Fibroblast of gingiva (primary cell): ENCODE data around the gene MTIF2.
"Not testable (repeated sequence)": the region's sequence is repeated elsewhere in the genome, so short reads cannot be mapped to it uniquely, and the experiment has no call there.

Experiments
- DNase-seq: peaks from one replicate; pipeline ENCODE4 v3.0.0-alpha.2; 2011; ENCODE audit warnings: low read depth

The MTIF2 gene

DNA sequence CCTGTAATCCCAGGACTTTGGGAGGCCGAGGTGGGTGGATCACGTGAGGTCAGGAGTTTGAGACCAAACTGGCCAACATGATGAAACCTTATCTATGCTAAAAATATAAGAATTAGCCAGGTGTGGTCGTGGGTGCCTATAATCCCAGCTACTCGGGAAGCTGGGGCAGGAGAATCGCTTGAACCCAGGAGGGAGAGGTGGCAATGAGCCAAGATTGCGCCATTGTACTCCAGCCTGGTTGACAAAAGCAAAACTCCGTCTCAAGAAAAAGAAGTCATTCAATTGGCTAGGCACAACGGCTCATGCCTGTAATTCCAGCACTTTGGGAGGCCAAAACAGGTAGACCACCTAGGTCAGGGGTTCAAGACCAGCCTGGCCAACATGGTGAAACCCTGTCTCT, 27.4 kb downstream of the MTIF2 start:
- DNase-seq, result not testable (repeated sequence)

DNA sequence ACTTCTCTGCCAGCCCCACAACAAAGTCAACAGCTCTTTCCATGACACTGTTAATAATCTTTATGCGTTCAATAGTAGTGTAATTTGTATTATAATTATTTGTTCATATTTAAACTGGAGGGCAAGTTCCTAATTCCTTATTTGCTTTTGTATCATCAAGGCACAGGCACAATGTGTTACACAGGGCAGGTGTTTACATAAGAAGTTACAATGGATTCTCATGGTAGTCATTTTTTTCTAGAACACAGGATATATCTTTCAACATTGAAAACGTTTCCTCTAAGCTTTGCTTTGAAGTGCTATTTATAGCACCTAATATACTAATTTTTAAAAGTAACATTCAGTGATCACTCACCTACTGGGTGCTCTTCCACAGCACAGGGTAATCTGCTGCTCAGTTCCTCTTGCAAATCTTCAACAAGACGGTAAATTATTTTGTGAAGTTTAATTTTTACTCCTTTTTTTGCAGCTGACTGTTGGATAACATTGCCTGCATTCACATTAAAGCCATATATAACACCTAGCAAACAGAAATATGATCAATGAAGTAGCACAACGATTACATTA, 29.3 kb downstream of the MTIF2 start:
- no peak for DNase-seq

DNA sequence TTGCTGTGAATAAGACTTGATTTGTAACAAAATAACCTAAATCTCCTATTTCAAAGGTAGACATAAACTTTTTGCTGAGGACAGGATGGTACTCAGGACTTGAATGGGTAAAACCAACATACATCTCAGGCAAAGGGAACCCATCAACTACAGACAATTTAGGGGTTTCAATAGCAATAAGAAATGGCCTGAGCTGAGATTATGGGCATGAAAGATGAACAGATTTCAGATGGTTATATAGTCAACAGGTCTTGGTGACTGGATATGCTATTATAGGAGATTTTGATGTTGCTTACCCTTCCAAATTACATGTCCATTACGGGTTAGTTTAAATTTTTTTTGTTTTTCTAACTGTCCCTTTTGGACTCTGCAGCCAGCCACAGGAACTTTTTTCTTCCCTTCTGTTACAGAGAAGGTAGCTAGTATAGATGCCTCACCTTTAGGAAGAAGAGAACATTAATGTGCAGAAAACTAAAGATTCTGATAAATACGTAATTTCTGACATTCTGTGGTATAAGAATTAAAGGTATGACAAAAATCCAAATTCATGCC, 32.0 kb downstream of the MTIF2 start:
- no peak for DNase-seq

DNA sequence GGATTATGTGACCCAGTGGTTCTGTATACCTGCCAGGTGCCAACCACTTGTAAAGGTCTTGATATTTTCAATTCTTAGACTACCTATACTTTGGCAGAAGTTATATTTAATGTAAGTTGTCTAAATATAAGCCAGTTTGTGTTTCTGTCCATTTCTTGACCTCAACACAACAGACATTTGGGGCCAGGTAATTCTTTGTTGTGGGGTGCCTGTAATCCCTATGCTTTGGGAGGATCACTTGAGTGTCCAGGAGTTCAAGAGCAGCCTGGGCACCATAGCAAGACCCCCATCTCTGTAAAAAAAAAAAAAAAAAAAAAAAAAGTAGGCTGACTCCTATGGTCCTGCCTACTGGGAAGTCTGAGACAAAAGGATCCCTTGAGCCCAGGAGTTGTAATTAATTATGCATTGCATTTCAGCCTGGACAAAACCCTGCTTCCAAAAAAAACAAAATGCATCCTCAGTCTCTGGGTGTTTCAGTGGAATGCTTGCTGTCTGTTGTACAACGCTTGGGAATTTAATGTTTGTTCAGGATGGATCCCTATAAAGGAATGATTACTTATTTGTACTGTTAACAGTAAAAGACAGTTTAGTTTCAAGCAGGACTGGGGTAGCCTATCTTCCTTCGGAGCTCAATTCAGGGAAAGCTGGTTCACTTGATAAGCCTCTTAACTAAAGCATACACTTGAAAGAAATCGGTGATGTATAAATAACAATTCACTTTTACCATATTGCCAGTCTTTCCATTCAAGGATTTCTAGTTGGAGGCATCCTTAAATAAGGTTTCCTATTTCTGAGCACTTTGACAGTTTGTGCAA, 33.1 kb downstream of the MTIF2 start:
- no peak for DNase-seq

DNA sequence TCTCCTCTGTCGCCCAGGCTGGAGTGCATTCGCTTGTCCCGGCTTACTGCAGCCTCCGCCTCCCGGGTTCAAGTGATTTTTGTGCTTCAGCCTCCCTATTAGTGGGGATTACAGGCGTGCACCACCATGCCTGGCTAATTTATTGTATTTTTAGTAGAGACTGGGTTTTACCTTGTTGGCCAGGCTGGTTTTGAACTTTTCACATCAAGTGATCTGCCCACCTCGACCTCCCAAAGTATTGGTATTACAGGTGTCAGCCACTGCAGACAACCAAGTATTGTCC, 35.4 kb downstream of the MTIF2 start:
- no peak for DNase-seq

DNA sequence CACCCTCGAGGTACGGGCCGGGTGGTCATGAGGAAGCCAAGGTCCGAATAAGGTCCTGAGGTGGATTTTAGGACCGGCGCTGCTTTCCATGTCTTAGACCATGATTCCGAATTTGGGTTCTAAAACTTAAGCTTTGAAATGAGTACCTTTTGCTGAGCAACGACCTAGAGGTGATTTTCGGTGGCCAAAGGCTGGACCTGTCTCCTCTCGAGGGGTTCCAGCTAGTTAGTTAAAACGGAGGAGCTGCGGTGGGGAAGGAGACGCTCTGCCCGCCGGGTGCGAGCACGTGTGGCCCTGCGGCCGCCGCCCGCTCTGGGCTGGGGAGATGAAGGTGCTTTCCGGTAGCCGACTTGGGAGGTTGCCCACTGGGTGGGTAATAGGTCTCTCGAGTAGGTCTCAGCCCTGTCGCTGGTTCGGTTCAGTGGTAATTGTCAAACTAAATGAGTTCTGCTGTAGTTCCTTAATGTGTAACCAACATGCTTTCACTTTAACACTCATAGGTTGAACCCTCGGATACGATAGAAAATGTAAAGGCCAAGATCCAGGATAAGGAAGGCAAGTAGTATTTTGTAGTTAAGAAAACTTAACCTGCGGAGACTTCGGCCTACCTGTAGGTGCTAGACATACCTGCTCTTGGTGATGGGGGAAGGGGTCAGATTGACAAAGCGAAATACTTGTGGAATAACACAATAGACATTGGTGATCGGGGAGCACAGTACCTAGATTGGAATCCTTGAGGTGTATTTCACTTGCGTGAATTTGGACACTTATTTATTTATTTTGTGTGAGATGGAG, 36.0 kb downstream of the MTIF2 start:
- peak; percentile 6 for DNase-seq

DNA sequence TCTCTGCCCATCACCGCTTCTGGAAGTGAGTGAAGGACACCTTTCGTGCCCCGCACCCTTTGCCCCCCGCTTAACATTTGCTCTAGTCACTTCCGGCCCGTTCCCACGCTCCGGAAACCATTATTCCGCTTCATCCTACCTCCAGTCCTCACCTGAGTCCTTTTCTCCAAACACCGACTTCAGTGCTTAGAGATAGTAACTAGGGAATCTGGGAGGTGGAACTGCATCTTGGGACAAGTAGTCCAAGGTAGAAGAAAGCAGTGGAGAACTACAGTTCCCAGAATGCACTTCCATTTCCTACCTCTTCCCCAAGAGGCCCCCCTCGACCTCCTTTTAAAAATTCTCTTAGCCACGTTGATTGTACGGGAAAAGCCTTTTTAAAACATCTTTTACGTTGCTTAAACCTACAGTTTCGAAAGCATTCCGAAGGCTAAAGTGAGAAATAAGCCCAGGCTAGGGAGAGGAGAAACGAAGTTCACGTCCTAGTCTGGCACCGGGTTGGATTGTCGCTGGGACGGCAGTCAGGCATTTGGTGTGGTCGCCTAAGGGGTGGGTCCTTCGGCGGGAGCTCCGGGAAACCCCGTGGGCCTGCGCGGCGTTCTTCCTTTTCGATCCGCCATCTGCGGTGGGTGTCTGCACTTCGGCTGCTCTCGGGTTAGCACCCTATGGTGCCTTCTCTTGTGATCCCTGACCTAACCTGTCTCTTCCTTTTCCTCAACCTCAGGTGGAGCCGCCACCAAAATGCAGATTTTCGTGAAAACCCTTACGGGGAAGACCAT, 36.8 kb downstream of the MTIF2 start, which contains the start of the genes CLHC1 and RPS27A:
Gene CLHC1 (minus strand): TSS at position 210 of the 779 bp plus-strand sequence. CDS start 9,882 bp downstream, outside the sequence.
Gene RPS27A (plus strand): TSS at position 605 of the 779 bp plus-strand sequence. CDS start 137 bp downstream, at position 742.
- DNase-seq, result peak; percentile 96

DNA sequence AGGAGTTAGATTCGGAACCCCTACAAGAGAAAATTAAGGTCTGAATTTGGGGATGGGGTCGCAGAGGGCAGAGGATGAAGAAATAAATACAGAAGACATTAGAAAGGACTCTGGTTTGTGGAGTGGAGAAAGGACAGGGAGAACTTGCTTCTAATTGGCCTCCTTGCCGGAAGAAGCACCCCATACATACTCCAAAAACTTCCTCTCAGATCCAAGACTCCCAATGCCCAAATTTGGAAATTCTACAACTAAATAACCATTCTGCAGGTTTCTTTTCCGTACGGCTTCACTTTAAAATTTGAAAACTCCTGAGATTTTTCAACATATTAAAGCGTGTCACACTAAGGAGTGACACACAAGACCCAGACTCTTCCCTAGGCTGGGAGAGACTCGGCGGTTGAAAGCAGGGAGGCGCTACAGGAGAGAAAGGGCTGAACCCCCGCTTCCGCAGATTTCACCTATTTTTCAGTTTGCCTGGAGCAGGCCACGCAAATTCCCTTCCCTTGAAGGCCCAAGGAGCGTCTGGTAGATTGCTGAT, 37.4 kb downstream of the MTIF2 start:
- DNase-seq, result peak; percentile 13

DNA sequence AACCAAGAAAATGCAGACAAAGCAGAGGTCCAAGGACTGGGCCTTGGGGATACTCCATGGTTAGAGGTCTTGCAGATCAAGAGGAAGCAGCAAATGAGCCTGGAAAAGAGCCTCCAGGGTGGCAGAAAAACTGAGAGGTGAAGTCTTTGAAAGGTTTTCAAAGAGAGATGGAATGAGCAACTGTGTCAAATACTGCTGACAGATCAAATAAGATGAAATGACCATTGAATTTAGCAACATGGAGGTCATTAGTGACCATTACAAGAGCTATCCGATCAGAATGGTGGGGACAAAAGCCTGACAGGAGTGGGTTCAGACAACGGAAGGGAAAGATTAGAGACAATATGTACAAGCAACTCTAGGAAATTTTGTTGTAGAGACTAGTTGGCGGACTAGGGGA, 38.5 kb downstream of the MTIF2 start:
- no peak for DNase-seq

DNA sequence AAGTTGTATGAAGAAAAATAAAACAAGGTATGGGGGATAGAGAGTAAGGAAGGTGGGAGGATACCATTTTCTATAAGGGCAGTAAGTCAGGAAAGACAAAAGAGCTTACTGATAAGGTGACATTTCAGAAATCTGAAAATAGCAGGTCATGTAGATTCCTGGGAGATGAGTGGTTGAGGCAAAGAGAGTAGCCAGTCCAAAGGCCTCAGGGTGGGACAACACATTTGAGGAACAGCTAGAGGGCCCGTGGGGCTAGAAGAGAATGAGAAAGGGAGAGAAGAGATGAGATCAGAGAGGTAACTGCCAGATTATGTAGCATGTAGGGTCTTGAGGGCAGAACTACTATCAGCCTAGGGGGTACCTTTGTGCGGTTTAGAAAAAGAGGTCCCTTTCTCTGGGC, 39.8 kb downstream of the MTIF2 start:
- DNase-seq, result no peak

DNA sequence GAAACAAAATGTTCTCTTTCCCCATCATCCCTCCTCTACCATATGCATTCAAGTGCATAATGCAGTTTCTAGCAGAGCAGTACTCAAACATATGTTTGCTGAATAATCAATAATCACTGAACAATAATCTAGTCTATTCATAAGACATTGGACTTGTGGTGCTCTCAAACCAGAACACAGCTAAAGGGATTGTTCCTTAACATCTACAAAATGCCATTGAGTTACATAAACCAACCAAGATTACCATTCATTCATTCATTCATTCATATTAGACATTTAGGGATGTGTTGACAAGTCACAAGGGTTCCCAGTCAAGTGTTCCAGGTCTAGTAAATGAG, 40.8 kb downstream of the MTIF2 start:
- DNase-seq, result no peak

DNA sequence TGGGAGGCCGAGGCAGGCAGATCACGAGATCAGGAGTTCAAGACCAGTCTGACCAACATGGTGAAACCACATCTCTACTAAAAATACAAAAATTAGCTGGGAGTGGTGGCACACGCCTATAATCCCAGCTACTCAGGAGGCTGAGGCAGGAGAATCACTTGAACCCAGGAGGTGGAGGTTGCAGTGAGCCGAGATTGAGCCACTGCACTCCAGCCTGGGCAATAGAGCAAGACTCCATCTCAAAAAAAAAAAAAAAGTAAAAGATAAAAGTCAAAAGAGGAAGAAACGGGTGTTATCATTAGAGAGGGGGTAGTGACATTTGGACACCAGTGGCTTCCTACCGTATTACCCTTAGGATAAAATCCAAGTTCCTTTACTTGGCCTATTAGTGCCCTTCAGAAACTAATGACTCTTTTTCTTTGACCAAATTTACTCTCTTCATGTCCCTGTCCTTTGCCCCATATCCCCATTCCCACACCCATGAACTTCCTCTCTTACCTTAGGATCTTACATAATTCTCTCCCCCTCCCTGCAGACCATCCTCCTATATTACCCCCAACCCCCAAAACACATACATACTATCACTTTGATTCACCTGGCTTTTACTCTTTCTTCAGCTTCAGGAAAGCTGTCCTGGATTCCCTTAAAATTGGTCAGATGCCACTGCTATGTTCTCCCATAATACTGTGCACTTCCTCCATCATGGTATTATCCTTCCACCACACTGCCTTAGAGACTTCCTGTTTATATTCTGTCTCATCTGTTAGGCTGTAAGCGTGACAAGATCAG, 41.4 kb downstream of the MTIF2 start:
- DNase-seq, result peak; percentile 21

DNA sequence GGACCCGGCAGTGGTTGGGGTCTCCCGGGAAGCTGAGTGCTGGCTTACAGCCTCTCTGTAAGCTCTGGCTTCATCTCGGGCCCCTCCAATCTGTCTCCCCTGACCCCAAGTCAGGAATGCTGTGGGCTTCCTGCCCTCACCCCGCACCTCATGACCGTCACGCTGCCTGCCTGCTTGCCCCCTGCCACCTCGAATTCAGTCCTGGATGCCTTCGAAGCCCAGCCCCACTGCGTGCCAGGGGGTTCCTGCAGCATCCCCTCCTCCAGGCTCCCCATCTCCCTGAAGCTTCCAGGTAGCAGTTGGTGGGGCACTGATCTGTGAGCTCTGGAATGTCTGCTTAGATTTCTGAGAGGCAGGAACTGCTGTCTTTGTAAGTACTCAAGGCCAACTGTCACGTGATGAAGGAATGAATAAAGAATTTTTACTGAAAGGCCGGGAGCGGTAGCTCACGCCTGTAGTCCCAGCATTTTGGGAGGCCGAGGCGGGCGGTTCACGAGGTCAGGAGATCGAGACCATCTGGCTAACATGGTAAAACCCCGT, 43.5 kb downstream of the MTIF2 start:
- DNase-seq, result no peak

DNA sequence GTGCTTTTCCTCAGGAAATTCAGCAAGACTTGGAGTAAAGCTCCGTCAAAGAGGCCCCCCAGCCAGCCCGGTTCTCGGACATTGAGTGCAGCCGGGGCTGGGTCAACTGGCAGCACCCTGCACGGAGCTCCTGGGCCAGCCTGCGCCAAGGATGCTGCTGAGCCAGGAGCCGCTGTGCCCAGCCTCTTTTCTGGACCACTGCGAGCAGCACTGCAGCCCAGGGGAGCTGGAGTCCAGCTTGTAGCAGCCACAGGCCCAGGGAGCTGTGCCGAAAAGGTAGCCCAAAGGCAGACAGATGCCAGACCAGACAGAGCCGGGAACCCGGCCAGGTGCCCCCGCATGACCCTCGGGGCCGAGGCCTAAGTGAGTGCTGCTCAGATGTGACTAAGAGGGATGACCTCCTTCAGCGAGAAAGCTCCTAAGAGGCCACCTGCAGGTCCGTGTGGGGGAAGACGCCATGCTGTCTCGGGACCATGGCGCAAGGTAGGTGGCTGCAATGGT, 44.2 kb downstream of the MTIF2 start:
- DNase-seq, result no peak

DNA sequence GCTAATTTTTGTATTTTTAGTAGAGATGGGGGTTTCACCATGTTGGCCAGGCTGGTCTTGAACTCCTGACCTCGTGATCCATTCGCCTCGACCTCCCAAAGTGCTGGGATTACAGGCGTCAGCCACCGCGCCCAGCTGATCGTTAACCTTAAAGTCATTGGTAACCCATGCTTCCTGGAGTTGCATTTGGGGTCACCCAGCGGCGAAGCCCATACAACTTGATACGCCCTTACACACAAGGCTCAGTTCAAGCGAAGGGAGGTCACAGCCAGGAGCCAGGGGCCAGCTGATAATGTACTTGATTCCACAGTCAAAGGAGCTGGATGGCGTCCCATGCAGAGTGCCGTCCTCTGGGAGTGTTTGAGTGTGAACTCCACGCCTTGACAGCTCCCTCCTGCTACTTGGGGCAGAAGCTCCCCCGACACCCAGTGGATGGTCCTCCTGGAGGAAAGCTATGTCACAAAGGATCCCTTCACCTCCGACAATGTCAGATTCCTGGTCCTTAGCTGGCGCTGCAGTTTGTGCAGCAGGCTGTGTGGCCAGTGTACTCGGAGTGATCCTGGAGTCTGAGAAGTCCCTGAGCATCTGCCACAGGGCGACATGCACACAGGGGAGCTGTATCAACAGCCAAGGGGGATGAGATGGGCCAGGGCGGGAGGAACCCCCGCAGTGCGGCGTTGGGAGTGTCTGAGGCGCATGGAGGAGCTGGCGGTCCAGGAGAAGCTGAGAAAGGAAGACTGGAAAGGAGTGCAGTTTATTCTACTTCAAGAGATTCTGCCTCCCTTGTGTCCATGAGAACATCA, 44.9 kb downstream of the MTIF2 start:
- no peak for DNase-seq

DNA sequence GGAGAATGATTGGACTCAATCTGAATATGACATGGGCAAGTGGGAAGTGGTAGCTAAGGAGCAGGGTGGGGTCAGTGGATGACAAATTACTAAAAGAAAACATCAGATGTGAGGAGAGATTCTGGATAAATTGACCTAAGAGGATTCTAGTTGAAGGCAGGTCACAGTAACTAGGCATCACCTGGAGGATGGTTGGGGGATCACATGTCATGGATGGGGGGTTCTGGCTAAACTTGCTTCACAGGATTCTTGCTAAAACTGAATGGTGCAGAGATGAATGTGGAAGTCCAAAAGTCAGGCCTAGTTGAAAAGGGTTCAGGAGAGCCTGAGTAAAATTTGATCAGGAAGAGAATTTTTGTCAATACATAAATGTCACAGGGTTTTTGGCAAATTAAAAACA, 55.2 kb downstream of the MTIF2 start:
- no peak for DNase-seq

DNA sequence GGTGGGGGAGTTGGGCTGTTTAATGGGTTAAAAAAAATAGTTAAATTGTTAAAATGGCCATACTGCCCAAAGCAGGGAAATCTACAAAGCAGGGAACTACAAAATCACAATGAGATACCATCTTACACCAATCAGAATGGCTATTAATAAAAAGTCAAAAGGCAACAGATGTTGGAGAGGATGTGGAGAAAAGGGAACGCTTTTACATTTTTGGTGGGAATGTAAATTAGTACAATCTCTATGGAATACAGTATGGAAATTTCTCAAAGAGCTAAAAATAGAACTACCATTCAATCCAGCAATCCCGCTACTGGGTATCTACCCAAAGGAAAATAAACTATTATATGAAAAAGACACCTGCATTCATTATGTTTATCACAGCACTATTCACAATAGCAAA, 64.1 kb downstream of the MTIF2 start:
- no peak for DNase-seq

DNA sequence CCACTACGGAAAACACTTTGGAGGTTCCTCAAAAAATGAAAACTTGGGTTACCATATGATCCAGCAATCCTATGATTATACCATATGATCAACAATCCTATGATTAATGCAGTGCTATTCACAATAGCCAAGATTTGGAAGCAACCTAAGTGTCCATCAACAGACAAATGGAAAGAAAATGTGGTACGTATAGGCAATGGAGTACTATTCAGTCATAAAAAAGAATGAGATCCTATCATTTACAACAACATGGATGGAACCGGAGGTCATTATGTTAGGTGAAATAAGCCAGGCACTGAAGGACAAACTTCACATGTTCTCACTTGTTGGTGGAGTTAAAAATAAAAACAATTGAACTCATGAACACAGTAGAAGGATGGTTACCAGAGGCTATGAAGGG, 64.5 kb downstream of the MTIF2 start:
- DNase-seq, result no peak

DNA sequence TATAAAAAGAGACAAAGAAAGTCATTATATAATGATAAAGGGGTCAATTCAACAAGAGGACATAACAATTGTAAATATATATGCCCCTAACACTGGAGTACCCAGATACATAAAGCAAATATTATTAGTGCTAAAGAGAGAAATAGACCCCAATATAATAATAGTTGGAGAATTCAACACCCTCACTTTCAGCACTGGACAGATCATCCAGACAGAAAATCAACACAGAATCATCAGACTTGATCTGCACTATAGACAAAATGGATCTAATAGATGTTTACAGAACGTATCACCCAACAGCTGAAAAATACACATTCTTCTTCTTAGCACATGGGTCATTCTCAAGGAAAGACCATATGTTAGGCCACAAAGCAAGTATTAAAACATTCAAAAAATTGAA, 68.6 kb downstream of the MTIF2 start:
- no peak for DNase-seq

DNA sequence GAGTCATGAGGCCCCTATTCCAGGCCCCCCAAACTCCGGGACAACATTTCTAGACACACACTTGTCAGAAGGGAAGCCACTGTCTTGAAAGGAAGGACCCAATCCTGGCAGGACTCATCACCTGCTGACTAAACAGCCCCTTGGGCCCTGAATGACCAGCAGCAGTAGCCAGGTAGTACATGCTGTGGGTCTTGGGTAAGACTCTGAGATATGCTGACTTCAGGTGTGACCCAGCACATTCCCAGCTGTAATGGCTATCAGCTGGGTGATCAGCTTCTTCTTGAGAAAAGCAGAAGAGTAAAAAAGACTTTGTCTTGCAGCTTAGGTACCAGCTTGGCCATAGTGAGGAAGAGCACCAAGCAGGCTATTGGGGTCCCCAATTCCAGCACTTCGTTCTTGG, 72.5 kb downstream of the MTIF2 start:
- DNase-seq, result no peak
